HCT116 (cell line): ENCODE measurements around the gene MYL4. TPM values are rescaled to one million over a fixed set of nuclear protein-coding genes. Genes with fewer than 3 reads are reported as not detected.

ENCODE experiments used
- ATAC-seq: fragments of 200-7000 bp; cut with Tn5 transposase; 2 replicates; pipeline ENCODE4 v1.9.1; 2020; ENCODE audit warnings: mild to moderate bottlenecking, moderate library complexity
- BruUV-seq: library from RNA; stranded (reverse); fragments of 400-500 nt; replicated peaks from 2 replicates; lab custom pipeline; 2021; lab: Mats Ljungman, UMichigan
- CTCF ChIA-PET: fragments of 300-600 bp; sonication (Branson Sonifier 250); formaldehyde crosslinking; loops from one replicate; lab custom pipeline; 2021; ENCODE audit warnings: antibody characterized with exemption; lab: Charles Lee
- POLR2A ChIA-PET: fragments of 300-600, 350-600 bp; sonication (Branson Sonifier 250); formaldehyde crosslinking; loops from one replicate; lab custom pipeline; 2021; ENCODE audit warnings: antibody characterized with exemption; lab: Charles Lee
- RAD21 ChIA-PET, 2 experiments: fragments of 300-600 bp; sonication (Branson Sonifier 250); formaldehyde crosslinking; loops; one replicate each; lab custom pipeline; 2023; ENCODE audit warnings: low total read pairs in 2 of 2; ENCODE audit not compliant: uncharacterized antibody in 2 of 2, unreplicated experiment in 2 of 2, low non-redundant PET in 1 of 2; lab: Charles Lee
- DNase-seq: peaks from one replicate; pipeline ENCODE4 v3.0.0-alpha.2; 2010; ENCODE audit warnings: low read depth, low spot score
- H2AFZ ChIP-seq: fragments of 200-600 bp; shearing (Covaris generic), sonication (generic); 2 replicates; pipeline ENCODE4 v1.6.1; 2017; ENCODE audit warnings: low read depth, mixed run types, mixed read lengths, antibody characterized with exemption, low read length; ENCODE audit not compliant: poor library complexity, severe bottlenecking
- H3K27ac ChIP-seq: 2 replicates; pipeline ENCODE4 v1.5.1; 2012; ENCODE audit warnings: low read depth, low read length
- H3K27me3 ChIP-seq: fragments of 200-600 bp; sonication (generic); 2 replicates; pipeline ENCODE4 v1.6.1; 2016; ENCODE audit warnings: mixed run types, low read length, mixed read lengths; ENCODE audit not compliant: insufficient read depth
- H3K36me3 ChIP-seq, 2 experiments: fragments of 200-500 bp in 1 of 2; fragments of 200-600 bp in 1 of 2; sonication (Bioruptor generic) in 1 of 2; sonication (generic) in 1 of 2; 2 replicates each; pipeline versions ENCODE4 v1.5.1 to v1.6.1; 2014 to 2016; ENCODE audit warnings: low read length in 2 of 2, inconsistent platforms in 1 of 2, mixed read lengths in 1 of 2, mixed run types in 1 of 2; ENCODE audit not compliant: insufficient read depth in 2 of 2, control insufficient read depth in 1 of 2
- H3K4me1 ChIP-seq, 2 experiments: fragments of 200-600 bp in 1 of 2; sonication (generic) in 1 of 2; 2 replicates each; pipeline versions ENCODE4 v1.5.1 to v1.6.1; 2012 to 2017; ENCODE audit warnings: low read length in 2 of 2, inconsistent platforms in 1 of 2, mild to moderate bottlenecking in 1 of 2, mixed read lengths in 1 of 2, mixed run types in 1 of 2, moderate library complexity in 1 of 2; ENCODE audit not compliant: insufficient read depth in 2 of 2, control insufficient read depth in 1 of 2
- H3K4me2 ChIP-seq: fragments of 200-600 bp; sonication (generic); 2 replicates; pipeline ENCODE4 v1.6.1; 2017; ENCODE audit warnings: mixed run types, low read length, mixed read lengths
- H3K4me3 ChIP-seq, 2 experiments: fragments of 200-600 bp in 1 of 2; sonication (generic) in 1 of 2; replicated peaks in 1 of 2; 2 replicates each; pipeline ENCODE4 v1.5.1; 2011 to 2016; ENCODE audit warnings: low read length in 2 of 2, control low read depth in 1 of 2, low read depth in 1 of 2, mild to moderate bottlenecking in 1 of 2, mixed read lengths in 1 of 2, mixed run types in 1 of 2
- H3K79me2 ChIP-seq: fragments of 200-600 bp; sonication (generic); 2 replicates; pipeline ENCODE4 v1.6.1; 2017; ENCODE audit warnings: mild to moderate bottlenecking, mixed run types, low read length, moderate library complexity, mixed read lengths; ENCODE audit not compliant: insufficient read depth
- H3K9ac ChIP-seq: fragments of 200-600 bp; sonication (generic); 2 replicates; pipeline ENCODE4 v1.6.1; 2016; ENCODE audit warnings: low read length, mixed read lengths
- H3K9me2 ChIP-seq: fragments of 200-600 bp; sonication (generic), shearing (Covaris generic); 2 replicates; pipeline ENCODE4 v1.6.1; 2017; ENCODE audit warnings: mixed run types, mild to moderate bottlenecking, moderate library complexity; ENCODE audit not compliant: insufficient read depth
- H3K9me3 ChIP-seq, 2 experiments: fragments of 200-500 bp in 1 of 2; fragments of 200-600 bp in 1 of 2; sonication (Bioruptor generic) in 1 of 2; sonication (generic) in 1 of 2; 2 replicates each; pipeline ENCODE4 v1.6.1; 2014 to 2017; ENCODE audit warnings: low read length in 2 of 2, mixed read lengths in 2 of 2, inconsistent platforms in 1 of 2, low read depth in 1 of 2, mild to moderate bottlenecking in 1 of 2, mixed run types in 1 of 2, moderate library complexity in 1 of 2; ENCODE audit not compliant: control insufficient read depth in 1 of 2, insufficient read depth in 1 of 2
- H4K20me1 ChIP-seq: fragments of 200-600 bp; sonication (generic), shearing (Covaris generic); 2 replicates; pipeline ENCODE4 v1.6.1; 2017; ENCODE audit warnings: mixed run types, mild to moderate bottlenecking, moderate library complexity; ENCODE audit not compliant: insufficient read depth
- CBX3 ChIP-seq: IDR thresholded peaks from 2 replicates; pipeline ENCODE4 v1.6.1; 2012; ENCODE audit warnings: low read depth
- ELF1 ChIP-seq: IDR thresholded peaks from 2 replicates; pipeline ENCODE4 v1.6.1; 2012; ENCODE audit warnings: low read depth, borderline replicate concordance
- FOSL1 ChIP-seq: IDR thresholded peaks from 2 replicates; pipeline ENCODE4 v1.6.1; 2012; ENCODE audit warnings: low read depth
- MAX ChIP-seq: IDR thresholded peaks from 2 replicates; pipeline ENCODE4 v1.6.1; 2012
- POLR2A ChIP-seq: IDR thresholded peaks from 2 replicates; pipeline ENCODE4 v1.7.0; 2011; ENCODE audit warnings: borderline replicate concordance; ENCODE audit not compliant: insufficient read depth, insufficient read length; ENCODE audit errors: extremely low read depth
- RAD21 ChIP-seq: IDR thresholded peaks from 2 replicates; pipeline ENCODE4 v1.6.1; 2012; ENCODE audit warnings: low read depth, mild to moderate bottlenecking
- SIN3A ChIP-seq: IDR thresholded peaks from 2 replicates; pipeline ENCODE4 v1.6.1; 2012; ENCODE audit warnings: low read depth
- TCF7L2 ChIP-seq: IDR thresholded peaks from 2 replicates; pipeline ENCODE4 v1.7.0; 2011; ENCODE audit warnings: borderline replicate concordance, inconsistent platforms; ENCODE audit not compliant: insufficient read depth, insufficient read length; ENCODE audit errors: extremely low read depth
- YY1 ChIP-seq: IDR thresholded peaks from 2 replicates; pipeline ENCODE4 v1.6.1; 2011; ENCODE audit warnings: low read length, low read depth, moderate library complexity, mild to moderate bottlenecking; ENCODE audit not compliant: insufficient replicate concordance; ENCODE audit errors: extremely low read depth
- ZNF274 ChIP-seq: fragments of 200-500 bp; sonication (Bioruptor generic); IDR thresholded peaks from 2 replicates; pipeline ENCODE4 v1.6.1; 2014; ENCODE audit warnings: mild to moderate bottlenecking, low read depth, low read length, inconsistent platforms
- intact Hi-C: fragments of 100-400 bp; cut with micrococcal nuclease; formaldehyde crosslinking; loops from 2 replicates; pipeline ENCODE4 v1.10.0; 2022
- total RNA-seq: library from RNA; stranded (reverse); gene quantifications from one replicate; pipeline ENCODE4 v1.2.1, GENCODE V29; 2021; ENCODE audit not compliant: unreplicated experiment

The MYL4 gene
- total RNA-seq, 1 experiment from 2014 or later, result 0.32 TPM

GRCh38 chr17:47203984-47204721, 5.0 kb upstream of the MYL4 start:
- RAD21 ChIA-PET, result no interaction called here
- no peak overlapping the region for H3K4me2 ChIP-seq
- H3K79me2 ChIP-seq, result no peaks in the 10 kb centered on the region
- H3K9ac ChIP-seq, result no peak overlapping the region
- no peaks in the 10 kb centered on the region for H3K9me2 ChIP-seq
- peaks cover 9 to 16% of the 10 kb centered on the region in 2 experiments for H3K4me1 ChIP-seq
- CTCF ChIA-PET, result no interaction called here
- no peak overlapping the region for H3K27ac ChIP-seq
- POLR2A ChIA-PET, result no interaction called here
- no TSS peak for BruUV-seq
- H3K36me3 ChIP-seq, result no peaks in the 10 kb centered on the region
- H3K27me3 ChIP-seq, result no peaks in the 10 kb centered on the region
- intact Hi-C loops, result no loop called here
- H4K20me1 ChIP-seq, result no peaks in the 10 kb centered on the region
- ATAC-seq (no peak), DNase-seq (no peak)
- H3K4me3 ChIP-seq, result no peak overlapping the region
- no peaks in the 10 kb centered on the region for H3K9me3 ChIP-seq
- TF ChIP-seq MAX (no peak), TCF7L2 (no peak), YY1 (no peak), FOSL1 (no peak)
- no peak overlapping the region for H2AFZ ChIP-seq

- ChIA-PET POLR2A (no interaction called here), RAD21 (no interaction called here), CTCF (no interaction called here)
- Histone ChIP-seq H3K9me2 (no peaks in the 10 kb centered on the region), H3K4me3 (no peak overlapping the region), H3K79me2 (no peaks in the 10 kb centered on the region), H3K9me3 (no peaks in the 10 kb centered on the region), H3K9ac (no peak overlapping the region), H3K27ac (no peak overlapping the region), H4K20me1 (no peaks in the 10 kb centered on the region), H3K4me1 (peaks cover 9 to 16% of the 10 kb centered on the region in 2 experiments), H3K27me3 (no peaks in the 10 kb centered on the region), H3K4me2 (no peak overlapping the region), H3K36me3 (no peaks in the 10 kb centered on the region), H2AFZ (no peak overlapping the region)
- TF ChIP-seq ELF1, result no peak
- no peak for TF ChIP-seq ZNF274
- TF ChIP-seq CBX3, result no peak
- TF ChIP-seq POLR2A, result no peak
- TF ChIP-seq MAX, result no peak
- no peak for TF ChIP-seq RAD21
- TF ChIP-seq SIN3A, result no peak
- no TSS peak for BruUV-seq
- DNase-seq (no peak), ATAC-seq (peak; percentile 20; the same call in 1 of the 2 replicates)
- intact Hi-C loops, result no loop called here
Measured at GRCh38 chr17:47204722-47205418, 4.3 kb upstream of the MYL4 start.
